ENCODE measurements around the gene PPP4R2. TPM values are rescaled to one million over a fixed set of nuclear protein-coding genes. Genes with fewer than 3 reads are reported as not detected.

PPP4R2 gene
- total RNA-seq, 1 donor: 105 TPM

DNA sequence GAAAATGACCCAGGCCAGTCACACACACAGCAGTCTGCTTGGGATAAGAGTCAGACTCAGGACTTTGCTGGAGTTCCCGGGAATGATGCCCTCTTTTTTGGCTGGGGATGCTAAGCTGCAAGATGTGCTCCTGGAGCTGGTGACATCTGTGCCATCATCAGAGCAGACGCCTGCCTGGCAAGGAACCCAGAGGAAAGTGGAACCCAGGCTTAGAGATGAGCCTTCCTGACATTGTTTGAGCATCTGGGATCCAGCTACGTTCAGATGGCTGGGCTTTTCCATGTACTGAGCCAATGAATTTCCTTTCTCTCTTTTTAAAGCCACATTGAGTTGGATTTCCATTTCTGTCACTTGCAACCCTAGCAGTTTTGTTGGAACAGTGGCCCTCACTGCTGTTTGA, 118.1 kb downstream of the PPP4R2 start:
- DNase-seq (ENCODE audit: low read depth): no peak
- TF ChIP-seq CTCF (IDR thresholded peaks at IDR 0.05; ENCODE audit: insufficient read depth, low read depth, low read length): no peak
- no peak overlapping the region for H3K4me3 ChIP-seq (ENCODE audit: low read depth, low read length)

- no peak overlapping the region for H3K4me3 ChIP-seq (ENCODE audit: low read depth, low read length)
- TF ChIP-seq CTCF (IDR thresholded peaks at IDR 0.05; ENCODE audit: insufficient read depth, low read depth, low read length): no peak
- DNase-seq (ENCODE audit: low read depth): no peak
Measured at GRCh38 chr3:73115806-73116205, 119.2 kb downstream of the PPP4R2 start.

Small RNAs within 50 kb of the gene (small RNA-seq; reads per million reads assigned to genes)
- gene RNU2-64P (23.3 reads per million, percentile 94 among the genes with 10 or more reads in this experiment), gene RNU6-557P (not detected), gene RNU7-19P (0.28 reads per million)

Other genes starting within 250 kb of the PPP4R2 start
- 17.1 and 30.2 TPM in 2 replicates for gene SHQ1, start 148.4 kb upstream of the PPP4R2 start, total RNA-seq
- 15.8 and 18.1 TPM in 2 replicates for gene GXYLT2, start 108.8 kb upstream of the PPP4R2 start, total RNA-seq
- gene EBLN2, start 64.8 kb downstream of the PPP4R2 start, total RNA-seq: 4.8 and 8.6 TPM in 2 replicates

All from fibroblast of villous mesenchyme (primary cell).